Stimulated activated CD4-positive, alpha-beta T cell treated with anti-CD3 and anti-CD28 coated beads, TNF-alpha, amount 100 ng/mL, for 48 hours (primary cell): ENCODE measurements around the gene PPP4C.
"Not testable (repeated sequence)": the region's sequence is repeated elsewhere in the genome, so short reads cannot be mapped to it uniquely, and the experiment has no call there.

Experiments used
- DNase-seq, 3 donors: peaks; one replicate each; pipeline ENCODE4 v3.0.0-alpha.2; 2020; ENCODE audit warnings: low read depth in 3 of 3

Gene PPP4C

DNA sequence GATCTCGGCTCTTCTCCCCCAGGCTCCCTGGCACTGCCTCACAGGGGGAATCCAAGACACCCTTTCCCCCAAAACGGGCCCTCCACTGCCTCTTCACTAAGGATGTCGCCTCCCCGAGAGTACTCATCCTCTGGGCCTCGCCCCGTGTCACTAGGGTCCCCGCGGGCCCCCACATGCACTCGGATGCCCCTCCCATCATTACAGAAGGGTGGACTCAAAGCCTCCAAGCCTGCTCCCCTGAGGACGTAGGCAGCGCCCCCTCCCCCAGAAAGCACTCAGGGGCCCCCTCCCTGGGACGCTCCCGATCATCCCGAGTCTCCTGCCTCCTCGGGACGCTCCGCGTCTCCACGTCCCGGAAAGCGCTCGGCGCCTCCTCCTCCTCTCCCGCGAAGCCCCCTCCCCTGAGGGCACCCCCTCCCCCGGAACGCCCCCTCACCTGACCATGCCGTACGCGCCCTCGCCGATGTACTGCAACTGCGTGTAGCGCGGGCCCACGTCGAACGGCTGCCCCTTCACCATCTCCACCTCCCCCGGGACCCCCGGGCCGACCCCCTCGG, 46.9 kb downstream of the PPP4C start:
- DNase-seq = peak in 1 of 3 donors; percentile 17

DNA sequence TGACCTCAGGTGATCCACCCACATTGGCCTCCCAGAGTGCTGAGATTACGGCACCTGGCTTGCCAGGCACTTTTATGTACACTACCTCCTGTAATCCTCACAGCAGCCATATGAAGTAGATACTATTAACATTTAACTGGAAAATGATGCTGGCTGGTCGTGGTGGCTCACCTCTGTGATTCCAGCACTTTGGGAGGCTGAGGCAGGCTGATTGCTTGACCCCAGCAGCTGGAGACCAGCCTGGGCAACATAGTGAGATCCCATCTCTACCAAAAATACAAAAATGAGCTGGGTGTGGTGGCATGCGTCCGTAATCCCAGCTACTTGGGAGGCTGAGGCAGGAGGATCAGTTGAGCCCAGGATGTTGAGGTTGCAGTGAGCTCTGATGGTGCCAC, 49.2 kb downstream of the PPP4C start:
- no peak for DNase-seq

DNA sequence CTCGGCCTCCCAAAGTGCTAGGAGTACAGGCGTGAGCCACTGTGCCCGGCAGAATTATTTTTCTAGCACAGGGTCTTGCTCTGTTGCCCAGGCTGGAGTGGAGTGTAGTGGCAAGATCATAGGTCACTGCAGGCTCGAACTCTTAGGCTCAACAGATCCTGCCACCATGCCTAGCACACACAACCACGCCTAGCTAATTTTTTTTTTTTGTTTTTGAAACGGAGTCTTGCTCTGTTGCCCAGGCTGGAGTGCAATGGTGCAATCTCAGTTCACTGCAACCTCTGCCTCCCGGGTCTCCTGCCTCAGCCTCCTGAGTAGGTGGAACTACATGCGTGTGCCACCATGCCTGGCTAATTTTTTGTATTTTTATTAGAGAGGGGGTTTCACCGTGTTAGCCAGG, 49.9 kb downstream of the PPP4C start:
- not testable (repeated sequence) for DNase-seq

DNA sequence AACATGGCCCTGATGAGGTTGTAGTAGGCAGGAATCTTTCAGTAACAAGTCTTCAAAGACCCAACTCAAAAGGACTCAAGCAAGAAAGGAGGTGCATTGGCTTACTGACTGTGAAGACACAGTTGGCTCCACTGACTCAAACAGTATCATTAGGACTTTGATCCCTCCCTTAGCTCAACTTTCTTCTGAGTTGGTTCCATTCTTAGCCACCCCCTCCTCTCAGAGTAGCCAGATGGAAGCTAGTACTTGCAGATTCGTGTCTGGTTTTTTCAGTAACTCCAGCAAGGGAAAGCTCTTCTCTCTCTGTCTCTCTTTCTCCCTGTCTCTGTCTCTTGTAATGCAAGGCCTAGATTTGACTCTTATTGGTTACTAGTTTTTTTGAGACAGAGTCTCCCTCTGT, 52.2 kb downstream of the PPP4C start:
- DNase-seq = no peak

DNA sequence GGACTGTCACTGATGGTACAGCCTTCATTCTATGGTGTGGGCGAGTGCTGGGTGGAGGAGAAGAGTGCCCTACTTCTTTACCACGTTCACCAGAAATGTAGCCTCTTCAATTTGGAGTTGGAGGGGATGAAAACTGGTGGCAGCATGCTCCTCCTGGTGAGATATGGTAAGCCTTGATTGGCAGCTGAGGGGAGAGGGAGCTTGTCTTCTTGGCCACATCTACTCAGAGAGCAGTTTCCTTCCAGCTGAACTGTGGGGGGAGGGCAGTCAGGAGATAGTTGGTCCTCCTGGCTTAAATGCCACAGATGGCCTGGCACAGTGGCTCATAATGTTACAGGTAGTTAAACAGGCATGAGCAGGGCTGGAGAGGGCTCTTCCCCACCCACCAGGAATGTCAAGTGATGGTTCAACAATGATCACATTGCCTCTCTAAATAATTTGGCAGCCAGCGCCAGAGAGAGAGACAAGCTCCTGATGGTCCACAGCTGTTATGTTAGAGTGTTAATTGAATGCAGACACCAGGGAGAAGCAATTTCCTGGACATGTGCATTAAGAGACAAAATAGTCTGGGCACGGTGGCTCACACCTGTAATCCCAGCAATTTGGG, 56.2 kb downstream of the PPP4C start:
- no peak for DNase-seq

DNA sequence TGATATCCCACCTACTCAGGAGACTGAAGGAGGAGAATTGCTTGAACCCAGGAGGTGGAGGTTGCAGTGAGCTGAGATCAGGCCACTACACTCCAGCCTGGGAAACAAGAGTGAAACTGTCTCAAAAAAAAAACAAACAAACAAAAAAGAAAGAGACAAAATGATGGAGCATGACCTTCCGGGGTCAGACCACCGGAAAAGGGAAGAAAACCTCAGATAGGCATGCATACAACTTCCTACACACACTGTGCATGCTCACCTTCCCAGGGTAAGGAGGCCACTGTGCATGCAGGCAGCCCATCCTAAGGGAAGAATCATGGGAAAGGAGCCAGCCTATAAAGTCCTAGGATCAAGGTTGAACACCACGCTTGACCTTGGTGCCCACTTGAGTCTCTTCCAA, 56.8 kb downstream of the PPP4C start:
- DNase-seq = no peak
